Measurements from ENCODE around the gene BDKRB2. TPM values are rescaled to one million over a fixed set of nuclear protein-coding genes. Genes with fewer than 3 reads are reported as not detected.
"Not testable (repeated sequence)": the region's sequence is repeated elsewhere in the genome, so short reads cannot be mapped to it uniquely, and the experiment has no call there.

Gene BDKRB2
- total RNA-seq, 2 experiments from 2014 or later, result not detected

GRCh38 chr14:96239711-96240141, 35.1 kb downstream of the BDKRB2 start:
- Mint-ChIP-seq H3K4me1 (ENCODE audit: low read depth) (no peaks in the 10 kb centered on the region), H3K27ac (no peak overlapping the region), H3K9me3 (ENCODE audit: insufficient read depth) (no peaks in the 10 kb centered on the region), H3K4me3 (no peak overlapping the region), H3K27me3 (ENCODE audit: low read depth) (peaks cover 4% of the 10 kb centered on the region), H3K36me3 (ENCODE audit: low read depth) (no peaks in the 10 kb centered on the region)
- ChIA-PET CTCF (no interaction called here), POLR2A (no interaction called here)
- DNase-seq (no peak), ATAC-seq (no peak)

GRCh38 chr14:96240641-96241040, 36.0 kb downstream of the BDKRB2 start:
- Mint-ChIP-seq H3K4me3 (no peak overlapping the region), H3K27ac (no peak overlapping the region), H3K9me3 (ENCODE audit: insufficient read depth) (no peaks in the 10 kb centered on the region), H3K4me1 (ENCODE audit: low read depth) (no peaks in the 10 kb centered on the region), H3K36me3 (ENCODE audit: low read depth) (no peaks in the 10 kb centered on the region), H3K27me3 (ENCODE audit: low read depth) (peaks cover 4% of the 10 kb centered on the region)
- ChIA-PET CTCF (no interaction called here), POLR2A (no interaction called here)
- no peak for ATAC-seq
- no peak for DNase-seq

GRCh38 chr14:96242126-96242525, 37.5 kb downstream of the BDKRB2 start:
- ATAC-seq (no peak), DNase-seq (no peak)
- ChIA-PET POLR2A (no interaction called here), CTCF (no interaction called here)
- Mint-ChIP-seq H3K9me3 (ENCODE audit: insufficient read depth) (no peaks in the 10 kb centered on the region), H3K4me1 (ENCODE audit: low read depth) (no peaks in the 10 kb centered on the region), H3K36me3 (ENCODE audit: low read depth) (no peaks in the 10 kb centered on the region), H3K27me3 (ENCODE audit: low read depth) (peaks cover 5% of the 10 kb centered on the region), H3K27ac (no peak overlapping the region), H3K4me3 (no peak overlapping the region)

- ATAC-seq, result no peak
- CTCF ChIA-PET, result no interaction called here
- H3K4me3 Mint-ChIP-seq, result no peak overlapping the region
These were observed 39.1 kb downstream of the BDKRB2 start for GRCh38 chr14:96243785-96244184.

GRCh38 chr14:96245074-96245473, 40.4 kb downstream of the BDKRB2 start:
- H3K36me3 Mint-ChIP-seq (ENCODE audit: low read depth); H3K27ac Mint-ChIP-seq; CTCF ChIA-PET; ATAC-seq; POLR2A ChIA-PET; DNase-seq; H3K27me3 Mint-ChIP-seq (ENCODE audit: low read depth); H3K4me3 Mint-ChIP-seq; H3K9me3 Mint-ChIP-seq (ENCODE audit: insufficient read depth); H3K4me1 Mint-ChIP-seq (ENCODE audit: low read depth): not testable (repeated sequence)

More at GRCh38 chr14:96243785-96244184, 39.1 kb downstream of the BDKRB2 start:
- POLR2A ChIA-PET, result no interaction called here
- Mint-ChIP-seq H3K36me3 (ENCODE audit: low read depth) (no peaks in the 10 kb centered on the region), H3K27ac (no peak overlapping the region), H3K27me3 (ENCODE audit: low read depth) (peaks cover 7% of the 10 kb centered on the region), H3K4me1 (ENCODE audit: low read depth) (no peaks in the 10 kb centered on the region), H3K9me3 (ENCODE audit: insufficient read depth) (no peaks in the 10 kb centered on the region)
- no peak for DNase-seq

GRCh38 chr14:96245710-96246538, 41.3 kb downstream of the BDKRB2 start:
- DNase-seq (no peak), ATAC-seq (no peak)
- ChIA-PET POLR2A (interaction anchor here (0.5 to 0.6 kb wide), 2 partner anchors 82 to 548 kb away, joined by 3 read pairs; no protein-coding TSS in a partner anchor), CTCF (no interaction called here)
- H3K36me3 Mint-ChIP-seq (ENCODE audit: low read depth), result no peaks in the 10 kb centered on the region
- no peak overlapping the region for H3K4me3 Mint-ChIP-seq
- no peaks in the 10 kb centered on the region for H3K4me1 Mint-ChIP-seq (ENCODE audit: low read depth)
- peaks cover 7% of the 10 kb centered on the region for H3K27me3 Mint-ChIP-seq (ENCODE audit: low read depth)
- H3K27ac Mint-ChIP-seq, result no peak overlapping the region
- H3K9me3 Mint-ChIP-seq (ENCODE audit: insufficient read depth), result no peaks in the 10 kb centered on the region

GRCh38 chr14:96246539-96246847, 41.9 kb downstream of the BDKRB2 start:
- ChIA-PET CTCF (no interaction called here), POLR2A (interaction anchor here (0.5 to 0.6 kb wide), 2 partner anchors 81 to 547 kb away, joined by 3 read pairs; no protein-coding TSS in a partner anchor)
- H3K4me3 Mint-ChIP-seq, result no peak overlapping the region
- H3K36me3 Mint-ChIP-seq (ENCODE audit: low read depth), result no peaks in the 10 kb centered on the region
- H3K4me1 Mint-ChIP-seq (ENCODE audit: low read depth), result no peaks in the 10 kb centered on the region
- ATAC-seq (no peak), DNase-seq (no peak)
- H3K9me3 Mint-ChIP-seq (ENCODE audit: insufficient read depth), result no peaks in the 10 kb centered on the region
- H3K27ac Mint-ChIP-seq, result no peak overlapping the region
- H3K27me3 Mint-ChIP-seq (ENCODE audit: low read depth), result peaks cover 9% of the 10 kb centered on the region

- Mint-ChIP-seq H3K27ac (no peak overlapping the region), H3K4me1 (ENCODE audit: low read depth) (no peaks in the 10 kb centered on the region), H3K9me3 (ENCODE audit: insufficient read depth) (no peaks in the 10 kb centered on the region), H3K27me3 (ENCODE audit: low read depth) (peaks cover 10% of the 10 kb centered on the region), H3K36me3 (ENCODE audit: low read depth) (no peaks in the 10 kb centered on the region), H3K4me3 (no peak overlapping the region)
- no peak for ATAC-seq
- CTCF ChIA-PET, result no interaction called here
- no peak for DNase-seq
- POLR2A ChIA-PET, result no interaction called here
These were observed 42.4 kb downstream of the BDKRB2 start for GRCh38 chr14:96247031-96247430.

GRCh38 chr14:96249029-96249428, 44.4 kb downstream of the BDKRB2 start:
- H3K4me1 Mint-ChIP-seq (ENCODE audit: low read depth), result no peaks in the 10 kb centered on the region
- H3K27me3 Mint-ChIP-seq (ENCODE audit: low read depth), result peaks cover 10% of the 10 kb centered on the region
- POLR2A ChIA-PET, result no interaction called here
- H3K4me3 Mint-ChIP-seq, result no peak overlapping the region
- H3K9me3 Mint-ChIP-seq (ENCODE audit: insufficient read depth), result no peaks in the 10 kb centered on the region
- no peak overlapping the region for H3K27ac Mint-ChIP-seq
- ATAC-seq, result no peak
- DNase-seq, result no peak
- CTCF ChIA-PET, result no interaction called here
- H3K36me3 Mint-ChIP-seq (ENCODE audit: low read depth), result no peaks in the 10 kb centered on the region

- POLR2A ChIA-PET, result no interaction called here
- Mint-ChIP-seq H3K27me3 (ENCODE audit: low read depth) (peaks cover 10% of the 10 kb centered on the region), H3K4me1 (ENCODE audit: low read depth) (no peaks in the 10 kb centered on the region), H3K9me3 (ENCODE audit: insufficient read depth) (no peaks in the 10 kb centered on the region), H3K36me3 (ENCODE audit: low read depth) (no peaks in the 10 kb centered on the region), H3K4me3 (no peak overlapping the region), H3K27ac (no peak overlapping the region)
- CTCF ChIA-PET, result no interaction called here
- ATAC-seq (no peak), DNase-seq (no peak)
These were observed 45.8 kb downstream of the BDKRB2 start for GRCh38 chr14:96250485-96250884.

GRCh38 chr14:96251656-96252155, 47.1 kb downstream of the BDKRB2 start:
- DNase-seq, result no peak
- no peak overlapping the region for H3K27ac Mint-ChIP-seq
- POLR2A ChIA-PET, result no interaction called here
- H3K36me3 Mint-ChIP-seq (ENCODE audit: low read depth), result no peaks in the 10 kb centered on the region
- ATAC-seq, result no peak
- H3K27me3 Mint-ChIP-seq (ENCODE audit: low read depth), result peaks cover 7% of the 10 kb centered on the region
- H3K4me1 Mint-ChIP-seq (ENCODE audit: low read depth), result no peaks in the 10 kb centered on the region
- CTCF ChIA-PET, result no interaction called here
- H3K9me3 Mint-ChIP-seq (ENCODE audit: insufficient read depth), result no peaks in the 10 kb centered on the region
- H3K4me3 Mint-ChIP-seq, result no peak overlapping the region

- ChIA-PET CTCF (no interaction called here), POLR2A (no interaction called here)
- Mint-ChIP-seq H3K27ac (no peak overlapping the region), H3K27me3 (ENCODE audit: low read depth) (peaks cover 4% of the 10 kb centered on the region), H3K9me3 (ENCODE audit: insufficient read depth) (no peaks in the 10 kb centered on the region), H3K36me3 (ENCODE audit: low read depth) (no peaks in the 10 kb centered on the region), H3K4me1 (ENCODE audit: low read depth) (no peaks in the 10 kb centered on the region), H3K4me3 (no peak overlapping the region)
- ATAC-seq (no peak), DNase-seq (no peak)
These were observed 47.8 kb downstream of the BDKRB2 start for GRCh38 chr14:96252323-96252998.

All from activated CD8-positive, alpha-beta T cell treated with anti-CD3 and anti-CD28 coated beads, Interleukin-2, amount 10 ng/mL, durations not matched to agents 7 days and 5 days (primary cell).